ENCODE measurements around the gene RUVBL1. TPM values are rescaled to one million over a fixed set of nuclear protein-coding genes. Genes with fewer than 3 reads are reported as not detected.

RUVBL1 gene
- polyA plus RNA-seq, 1 experiment = 83.3 TPM

- Histone ChIP-seq H3K4me3 (ENCODE audit: low read depth, low read length) (no peak overlapping the region), H3K9me3 (ENCODE audit: control insufficient read depth, insufficient read depth, low read length) (no peaks in the 10 kb centered on the region), H3K27me3 (ENCODE audit: control insufficient read depth, insufficient read depth, low read length) (peaks cover 16% of the 10 kb centered on the region), H3K27ac (ENCODE audit: low read depth, low read length) (no peak overlapping the region)
- TF ChIP-seq CTCF (IDR thresholded peaks at IDR 0.05; ENCODE audit: low read depth, low read length) = no peak
- ChIA-PET POLR2A (no interaction called here), CTCF (no interaction called here)
- DNase-seq (ENCODE audit: low read depth, low spot score) = no peak
Measured at GRCh38 chr3:128050597-128050996, 73.0 kb downstream of the RUVBL1 start.

DNA sequence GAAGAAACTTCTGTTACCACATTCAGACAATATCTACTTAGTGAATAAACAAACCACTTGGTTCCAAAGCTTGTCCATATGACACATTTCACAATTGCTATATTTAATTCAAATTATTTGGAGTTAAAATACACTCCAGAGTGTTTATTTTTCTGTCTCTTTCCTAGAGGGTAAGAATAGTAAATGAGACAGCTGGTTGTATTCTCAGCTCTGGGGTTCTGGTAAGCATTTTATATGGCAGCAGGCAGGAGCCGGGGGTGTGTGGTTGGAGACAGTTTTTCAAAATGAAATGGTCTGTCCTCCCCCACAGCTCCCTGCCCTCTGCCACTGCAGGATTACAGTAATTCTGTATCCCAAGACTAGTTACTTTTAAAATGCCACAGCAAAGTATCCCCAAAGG, 82.3 kb downstream of the RUVBL1 start:
- H3K27ac ChIP-seq (ENCODE audit: low read depth, low read length) = no peak overlapping the region
- ChIA-PET CTCF (no interaction called here), POLR2A (no interaction called here)
- no peak for DNase-seq (ENCODE audit: low read depth, low spot score)
- H3K4me3 ChIP-seq (ENCODE audit: low read depth, low read length) = no peak overlapping the region
- TF ChIP-seq CTCF (IDR thresholded peaks at IDR 0.05; ENCODE audit: low read depth, low read length) = no peak
- no peaks in the 10 kb centered on the region for H3K9me3 ChIP-seq (ENCODE audit: control insufficient read depth, insufficient read depth, low read length)
- peaks cover 38% of the 10 kb centered on the region for H3K27me3 ChIP-seq (ENCODE audit: control insufficient read depth, insufficient read depth, low read length)

DNA sequence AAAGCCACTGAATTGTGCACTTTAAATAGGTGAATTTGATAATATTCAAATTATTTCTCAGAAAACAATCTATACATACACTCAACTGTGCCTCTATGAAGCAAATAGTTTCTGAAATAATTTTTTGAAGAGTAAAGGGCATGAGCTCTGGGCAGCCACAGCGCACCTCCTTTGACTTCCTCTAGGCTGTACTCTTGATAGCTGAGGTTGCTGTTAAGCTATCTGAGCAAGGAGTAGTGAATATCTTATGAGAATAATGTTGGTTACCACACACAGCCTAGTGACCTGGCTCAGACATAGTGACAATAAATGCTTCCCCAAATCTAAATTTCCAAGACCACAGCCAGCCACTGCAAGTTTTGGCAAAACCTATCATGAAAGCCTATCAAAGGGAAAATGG, 83.0 kb downstream of the RUVBL1 start:
- no peaks in the 10 kb centered on the region for H3K9me3 ChIP-seq (ENCODE audit: control insufficient read depth, insufficient read depth, low read length)
- ChIA-PET POLR2A (no interaction called here), CTCF (no interaction called here)
- no peak for DNase-seq (ENCODE audit: low read depth, low spot score)
- H3K27me3 ChIP-seq (ENCODE audit: control insufficient read depth, insufficient read depth, low read length) = peaks cover 34% of the 10 kb centered on the region
- H3K27ac ChIP-seq (ENCODE audit: low read depth, low read length) = no peak overlapping the region
- TF ChIP-seq CTCF (IDR thresholded peaks at IDR 0.05; ENCODE audit: low read depth, low read length) = no peak
- no peak overlapping the region for H3K4me3 ChIP-seq (ENCODE audit: low read depth, low read length)

DNA sequence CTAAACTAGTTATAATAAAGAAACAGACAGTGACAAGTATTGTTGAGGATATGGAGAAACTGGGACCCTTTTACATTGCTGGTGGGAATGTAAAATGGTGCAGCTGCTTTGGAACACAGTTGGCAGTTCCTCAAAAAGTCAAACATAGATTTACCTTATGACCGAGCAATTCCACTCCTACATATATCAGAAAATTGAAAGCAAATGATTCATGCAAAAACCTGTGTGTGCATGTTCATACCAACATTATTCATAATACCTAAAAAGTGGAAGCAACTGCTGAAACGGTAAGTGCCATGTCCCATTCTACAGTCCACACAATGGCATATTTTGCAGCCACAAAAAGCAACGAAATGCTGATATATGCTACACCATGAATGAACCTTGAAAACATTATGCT, 83.6 kb downstream of the RUVBL1 start:
- DNase-seq (ENCODE audit: low read depth, low spot score) = no peak
- Histone ChIP-seq H3K9me3 (ENCODE audit: control insufficient read depth, insufficient read depth, low read length) (no peaks in the 10 kb centered on the region), H3K4me3 (ENCODE audit: low read depth, low read length) (no peak overlapping the region), H3K27ac (ENCODE audit: low read depth, low read length) (no peak overlapping the region), H3K27me3 (ENCODE audit: control insufficient read depth, insufficient read depth, low read length) (peaks cover 30% of the 10 kb centered on the region)
- no peak for TF ChIP-seq CTCF (IDR thresholded peaks at IDR 0.05; ENCODE audit: low read depth, low read length)
- CTCF ChIA-PET = no interaction called here
- POLR2A ChIA-PET = no interaction called here

- Histone ChIP-seq H3K4me3 (ENCODE audit: low read depth, low read length) (no peak overlapping the region), H3K27me3 (ENCODE audit: control insufficient read depth, insufficient read depth, low read length) (peaks cover 17% of the 10 kb centered on the region), H3K9me3 (ENCODE audit: control insufficient read depth, insufficient read depth, low read length) (no peaks in the 10 kb centered on the region), H3K27ac (ENCODE audit: low read depth, low read length) (no peak overlapping the region)
- TF ChIP-seq CTCF (IDR thresholded peaks at IDR 0.05; ENCODE audit: low read depth, low read length) = no peak
- DNase-seq (ENCODE audit: low read depth, low spot score) = no peak
- CTCF ChIA-PET = no interaction called here
- POLR2A ChIA-PET = no interaction called here
Measured at GRCh38 chr3:128036119-128036518, 87.5 kb downstream of the RUVBL1 start.

All from AG04450 (cell line).